GM06990 (cell line): Measurements from ENCODE around the gene TTYH2.
"Not testable (repeated sequence)": the region's sequence is repeated elsewhere in the genome, so short reads cannot be mapped to it uniquely, and the experiment has no call there.

Source experiments
- DNase-seq: peaks from one replicate; pipeline ENCODE4 v3.0.0-alpha.2; 2011; ENCODE audit not compliant: insufficient read length; ENCODE audit errors: extremely low read depth
- H3K27me3 ChIP-seq: replicated peaks from 2 replicates; pipeline ENCODE4 v1.6.0; 2011; ENCODE audit warnings: low read length; ENCODE audit not compliant: control insufficient read depth, insufficient read depth
- H3K36me3 ChIP-seq: 2 replicates; pipeline ENCODE4 v1.5.1; 2011; ENCODE audit warnings: low read length; ENCODE audit not compliant: control insufficient read depth, insufficient read depth
- H3K4me3 ChIP-seq: replicated peaks from 2 replicates; pipeline ENCODE4 v1.5.1; 2011; ENCODE audit warnings: low read depth, mild to moderate bottlenecking, control low read depth, low read length
- TF ChIP-seq, protein P1 (sequence below): IDR thresholded peaks from 2 replicates; pipeline ENCODE4 v1.5.1; 2011; ENCODE audit warnings: low read length, control low read depth, mild to moderate bottlenecking, inconsistent platforms; ENCODE audit not compliant: insufficient read depth, poor library complexity, severe bottlenecking

Gene TTYH2

DNA sequence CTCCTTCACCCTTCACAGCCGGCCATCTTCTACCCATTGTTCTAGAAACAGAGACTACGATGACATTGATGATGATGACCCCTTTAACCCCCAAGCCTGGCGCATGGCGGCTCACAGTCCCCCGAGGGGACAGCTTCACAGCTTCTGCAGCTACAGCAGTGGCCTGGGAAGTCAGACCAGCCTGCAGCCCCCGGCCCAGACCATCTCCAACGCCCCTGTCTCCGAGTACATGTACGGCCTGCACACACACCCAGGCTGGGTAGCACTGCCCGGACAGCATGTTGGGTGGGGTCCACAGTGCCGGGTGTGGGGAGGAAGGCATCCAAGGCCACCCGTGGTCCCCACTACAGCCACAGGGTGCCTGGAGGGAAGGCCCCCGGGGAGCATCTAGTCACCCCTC lies 39.7 kb downstream of the TTYH2 start:
- Histone ChIP-seq H3K4me3 (no peak overlapping the region), H3K27me3 (no peaks in the 10 kb centered on the region), H3K36me3 (no peaks in the 10 kb centered on the region)
- DNase-seq: no peak
- TF ChIP-seq, protein P1, sequence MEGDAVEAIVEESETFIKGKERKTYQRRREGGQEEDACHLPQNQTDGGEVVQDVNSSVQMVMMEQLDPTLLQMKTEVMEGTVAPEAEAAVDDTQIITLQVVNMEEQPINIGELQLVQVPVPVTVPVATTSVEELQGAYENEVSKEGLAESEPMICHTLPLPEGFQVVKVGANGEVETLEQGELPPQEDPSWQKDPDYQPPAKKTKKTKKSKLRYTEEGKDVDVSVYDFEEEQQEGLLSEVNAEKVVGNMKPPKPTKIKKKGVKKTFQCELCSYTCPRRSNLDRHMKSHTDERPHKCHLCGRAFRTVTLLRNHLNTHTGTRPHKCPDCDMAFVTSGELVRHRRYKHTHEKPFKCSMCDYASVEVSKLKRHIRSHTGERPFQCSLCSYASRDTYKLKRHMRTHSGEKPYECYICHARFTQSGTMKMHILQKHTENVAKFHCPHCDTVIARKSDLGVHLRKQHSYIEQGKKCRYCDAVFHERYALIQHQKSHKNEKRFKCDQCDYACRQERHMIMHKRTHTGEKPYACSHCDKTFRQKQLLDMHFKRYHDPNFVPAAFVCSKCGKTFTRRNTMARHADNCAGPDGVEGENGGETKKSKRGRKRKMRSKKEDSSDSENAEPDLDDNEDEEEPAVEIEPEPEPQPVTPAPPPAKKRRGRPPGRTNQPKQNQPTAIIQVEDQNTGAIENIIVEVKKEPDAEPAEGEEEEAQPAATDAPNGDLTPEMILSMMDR: no peak

DNA sequence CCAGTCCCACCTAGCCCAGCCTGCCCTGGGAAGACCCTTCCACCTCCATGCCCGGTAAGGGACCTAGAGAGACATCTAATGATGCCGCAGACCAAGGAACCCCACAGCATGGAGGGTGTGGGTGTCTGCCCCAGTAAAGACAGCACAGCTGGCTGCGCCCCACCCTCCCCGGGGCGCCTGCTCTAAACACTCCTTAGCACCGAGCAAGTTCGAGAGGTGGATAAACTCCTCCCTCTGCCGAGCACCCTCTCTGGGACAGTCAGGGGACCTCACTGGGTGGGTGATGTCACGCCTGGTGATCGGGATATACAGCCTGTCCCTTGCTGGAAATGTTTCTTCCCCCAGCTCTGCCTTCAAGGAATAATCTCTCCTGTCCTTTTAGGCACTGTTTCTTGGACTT lies 43.9 kb downstream of the TTYH2 start:
- no peaks in the 10 kb centered on the region for H3K27me3 ChIP-seq

DNA sequence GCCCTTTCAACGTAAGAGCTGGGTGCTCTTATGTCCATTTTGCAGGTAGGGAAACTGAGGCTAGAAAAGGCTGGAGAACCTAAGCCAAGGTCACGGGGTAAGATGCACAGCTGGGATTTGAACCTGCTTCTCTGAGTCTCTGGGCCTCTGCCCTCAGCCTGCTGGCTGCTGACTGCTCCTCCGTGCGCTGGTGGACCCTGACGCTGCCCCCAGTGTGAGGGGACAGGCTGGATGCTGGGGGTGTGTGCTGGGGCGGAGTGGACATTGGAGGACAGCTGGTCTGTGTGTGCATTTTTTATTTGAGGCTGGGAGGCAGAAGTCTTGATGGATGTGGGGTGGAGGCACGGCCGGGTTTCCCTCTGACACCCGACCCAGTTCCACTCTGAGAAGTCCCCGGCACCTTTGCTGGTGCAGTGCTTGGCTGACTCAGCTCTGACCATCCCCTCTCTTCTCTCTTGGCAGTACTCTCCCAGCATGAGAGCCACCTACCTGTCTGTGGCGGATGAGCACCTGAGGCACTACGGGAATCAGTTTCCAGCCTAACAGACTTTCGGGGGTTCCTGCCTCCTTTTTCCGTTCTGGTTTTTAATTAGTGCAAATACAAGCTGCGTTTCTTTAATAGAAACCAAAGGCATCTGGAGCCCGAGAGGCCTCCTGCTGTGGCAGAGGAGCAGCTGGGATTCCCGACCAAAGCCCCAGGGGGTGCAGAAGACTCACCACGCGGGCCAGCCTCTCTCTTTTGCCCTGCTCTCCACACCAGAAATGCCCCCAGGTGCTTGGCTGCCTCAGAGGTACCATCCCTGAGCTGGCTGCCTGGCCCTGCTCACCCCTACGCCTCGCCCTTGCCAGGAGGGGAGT lies 46.5 kb downstream of the TTYH2 start:
- no peaks in the 10 kb centered on the region for H3K36me3 ChIP-seq
- TF ChIP-seq, protein P1: no peak
- H3K4me3 ChIP-seq: no peak overlapping the region
- no peaks in the 10 kb centered on the region for H3K27me3 ChIP-seq
- no peak for DNase-seq

More for the DNA sequence above, 43.9 kb downstream of the TTYH2 start:
- Histone ChIP-seq H3K4me3 (no peak overlapping the region), H3K36me3 (no peaks in the 10 kb centered on the region)
- TF ChIP-seq, protein P1: no peak
- DNase-seq: no peak

DNA sequence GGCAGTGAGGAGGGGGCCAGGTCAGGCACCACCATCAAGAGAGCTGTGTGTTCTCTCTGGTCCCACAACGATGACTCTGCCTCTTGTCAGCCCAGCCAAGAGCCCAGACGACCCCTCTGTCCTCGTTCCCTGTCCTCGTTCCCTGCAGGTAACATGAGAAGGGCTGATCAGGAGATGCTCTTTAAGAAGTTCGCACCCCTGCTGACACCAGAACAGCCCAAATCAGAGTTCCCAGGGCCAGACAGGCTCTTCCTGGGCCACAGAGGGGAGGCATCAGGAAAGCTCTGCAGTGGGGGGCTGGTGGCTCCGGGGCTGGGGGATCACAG lies 47.1 kb downstream of the TTYH2 start:
- H3K27me3 ChIP-seq: no peaks in the 10 kb centered on the region
- no peak for DNase-seq
- TF ChIP-seq, protein P1: no peak
- H3K4me3 ChIP-seq: no peak overlapping the region
- no peaks in the 10 kb centered on the region for H3K36me3 ChIP-seq

DNA sequence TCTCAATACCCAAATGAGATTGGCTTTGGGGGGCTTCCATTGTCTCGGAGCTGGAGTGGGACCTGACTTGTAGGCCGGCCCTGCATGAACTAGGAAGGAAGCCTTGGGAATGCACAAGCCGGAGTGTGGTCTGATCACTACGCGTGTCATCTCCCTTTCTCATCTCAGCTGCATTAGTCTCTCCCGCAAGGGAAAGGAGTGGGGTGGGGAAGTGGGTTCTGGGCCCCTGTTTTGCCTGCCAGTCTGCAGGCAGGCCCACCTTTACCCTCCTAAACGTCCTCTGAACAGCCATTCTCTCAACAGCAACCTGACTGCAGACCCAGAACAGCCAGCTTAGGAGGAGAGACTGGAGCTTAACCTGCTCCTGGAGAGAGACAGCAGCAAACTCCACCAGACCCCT lies 49.2 kb downstream of the TTYH2 start:
- no peak overlapping the region for H3K4me3 ChIP-seq
- DNase-seq: no peak
- no peaks in the 10 kb centered on the region for H3K27me3 ChIP-seq
- TF ChIP-seq, protein P1: no peak
- no peaks in the 10 kb centered on the region for H3K36me3 ChIP-seq

DNA sequence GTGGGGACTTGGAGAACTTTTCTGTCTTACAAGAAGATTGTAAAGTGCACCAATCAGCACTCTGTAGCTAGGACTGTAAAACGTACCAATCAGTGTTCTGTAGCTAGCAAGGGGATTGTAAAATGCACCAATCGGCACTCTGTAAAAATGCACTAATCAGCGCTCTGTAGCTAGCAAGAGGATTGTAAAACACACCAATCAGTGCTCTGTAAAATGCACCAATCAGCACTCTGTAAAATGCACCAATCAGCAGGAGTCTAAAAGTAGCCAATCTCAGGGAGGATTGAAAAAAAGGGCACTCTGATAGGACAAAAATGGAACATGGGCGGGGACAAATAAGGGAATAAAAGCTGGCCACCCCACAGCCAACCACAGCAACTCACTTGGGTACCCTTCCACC lies 53.7 kb downstream of the TTYH2 start:
- not testable (repeated sequence) for H3K4me3 ChIP-seq, H3K27me3 ChIP-seq, DNase-seq, H3K36me3 ChIP-seq
